HL-60 (cell line): ENCODE data around the gene PUM2.

Experiments used
- DNase-seq, 2 experiments: peaks; one replicate each; pipeline ENCODE4 v3.0.0-alpha.2; 2010 to 2020; ENCODE audit warnings: low read depth in 1 of 2, low spot score in 1 of 2
- H3K27ac ChIP-seq: fragments of 250-450 bp; sonication (Bioruptor Pico); replicated peaks from 2 replicates; pipeline ENCODE4 v1.5.1; 2020; ENCODE audit warnings: mild to moderate bottlenecking, moderate library complexity
- H3K27me3 ChIP-seq: fragments of 250-450 bp; sonication (Bioruptor Pico); 2 replicates; pipeline ENCODE4 v1.5.1; 2021; ENCODE audit warnings: mild to moderate bottlenecking, moderate library complexity; ENCODE audit not compliant: insufficient read depth, poor library complexity, severe bottlenecking
- H3K4me3 ChIP-seq: replicated peaks from 2 replicates; pipeline ENCODE4 v1.5.1; 2011; ENCODE audit warnings: mild to moderate bottlenecking, control low read depth, low read length; ENCODE audit not compliant: insufficient read depth
- GABPA ChIP-seq: IDR thresholded peaks from 2 replicates; pipeline ENCODE4 v1.6.1; 2012; ENCODE audit warnings: low read depth
- POLR2AphosphoS5 ChIP-seq: IDR thresholded peaks from 2 replicates; pipeline ENCODE4 v1.6.1; 2012; ENCODE audit warnings: low read depth
- REST ChIP-seq: IDR thresholded peaks from 2 replicates; pipeline ENCODE4 v1.6.1; 2012; ENCODE audit warnings: low read depth; ENCODE audit not compliant: insufficient replicate concordance
- SPI1 ChIP-seq: IDR thresholded peaks from 2 replicates; pipeline ENCODE4 v1.6.1; 2012; ENCODE audit warnings: low read depth, mild to moderate bottlenecking, borderline replicate concordance
- TF ChIP-seq, protein P1 (sequence below): IDR thresholded peaks from one replicate; pipeline ENCODE4 v1.5.1; 2011; ENCODE audit warnings: low read length, control low read depth, inconsistent platforms; ENCODE audit not compliant: insufficient read depth

The PUM2 gene

DNA sequence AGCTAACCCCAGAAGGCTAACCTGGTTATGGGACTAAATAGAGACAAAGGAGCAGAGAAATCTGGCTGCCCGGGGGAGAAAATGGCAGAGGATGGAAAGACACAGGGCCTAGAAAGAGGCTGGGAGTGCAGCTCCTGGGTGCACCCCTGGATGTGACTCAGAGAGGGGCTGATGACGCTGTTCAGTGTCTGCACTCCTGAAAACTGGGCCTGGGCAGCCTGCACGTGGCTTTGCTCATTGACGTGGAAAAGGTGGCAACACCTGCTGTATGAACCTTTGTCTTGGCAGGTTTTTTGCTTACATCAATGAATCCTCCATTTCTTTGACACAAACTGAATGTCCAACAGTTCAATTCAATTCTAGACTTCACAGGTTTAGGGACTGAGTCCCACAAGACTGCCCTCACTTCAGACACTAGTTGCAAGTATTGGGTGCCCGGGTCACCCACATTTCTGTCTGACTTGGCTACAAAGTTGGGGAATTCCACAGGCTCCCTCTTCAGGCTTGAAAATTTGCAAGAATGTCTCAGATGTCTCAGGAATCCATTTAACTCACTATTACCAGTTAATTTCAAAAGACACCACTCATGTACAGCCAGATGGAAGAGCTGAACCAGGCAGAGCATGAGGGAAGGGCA lies 47.3 kb upstream of the PUM2 start:
- Histone ChIP-seq H3K4me3 (no peak overlapping the region), H3K27me3 (no peaks in the 10 kb centered on the region), H3K27ac (no peak overlapping the region)
- TF ChIP-seq POLR2AphosphoS5 (no peak), REST (no peak), GABPA (no peak), SPI1 (no peak)
- TF ChIP-seq, protein P1, sequence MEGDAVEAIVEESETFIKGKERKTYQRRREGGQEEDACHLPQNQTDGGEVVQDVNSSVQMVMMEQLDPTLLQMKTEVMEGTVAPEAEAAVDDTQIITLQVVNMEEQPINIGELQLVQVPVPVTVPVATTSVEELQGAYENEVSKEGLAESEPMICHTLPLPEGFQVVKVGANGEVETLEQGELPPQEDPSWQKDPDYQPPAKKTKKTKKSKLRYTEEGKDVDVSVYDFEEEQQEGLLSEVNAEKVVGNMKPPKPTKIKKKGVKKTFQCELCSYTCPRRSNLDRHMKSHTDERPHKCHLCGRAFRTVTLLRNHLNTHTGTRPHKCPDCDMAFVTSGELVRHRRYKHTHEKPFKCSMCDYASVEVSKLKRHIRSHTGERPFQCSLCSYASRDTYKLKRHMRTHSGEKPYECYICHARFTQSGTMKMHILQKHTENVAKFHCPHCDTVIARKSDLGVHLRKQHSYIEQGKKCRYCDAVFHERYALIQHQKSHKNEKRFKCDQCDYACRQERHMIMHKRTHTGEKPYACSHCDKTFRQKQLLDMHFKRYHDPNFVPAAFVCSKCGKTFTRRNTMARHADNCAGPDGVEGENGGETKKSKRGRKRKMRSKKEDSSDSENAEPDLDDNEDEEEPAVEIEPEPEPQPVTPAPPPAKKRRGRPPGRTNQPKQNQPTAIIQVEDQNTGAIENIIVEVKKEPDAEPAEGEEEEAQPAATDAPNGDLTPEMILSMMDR, result no peak
- DNase-seq, result no peak

GRCh38 chr2:20396356-20397000 lies 45.8 kb upstream of the PUM2 start:
- no peak overlapping the region for H3K4me3 ChIP-seq
- H3K27ac ChIP-seq, result no peak overlapping the region
- no peaks in the 10 kb centered on the region for H3K27me3 ChIP-seq
- no peak for DNase-seq
- TF ChIP-seq REST (no peak), SPI1 (no peak), GABPA (no peak), POLR2AphosphoS5 (no peak)
- TF ChIP-seq, protein P1, result no peak

- TF ChIP-seq POLR2AphosphoS5 (no peak), REST (no peak), SPI1 (no peak), GABPA (no peak)
- TF ChIP-seq, protein P1, result no peak
- Histone ChIP-seq H3K27me3 (no peaks in the 10 kb centered on the region), H3K27ac (no peak overlapping the region), H3K4me3 (no peak overlapping the region)
- no peak for DNase-seq
These were observed 43.3 kb upstream of the PUM2 start for GRCh38 chr2:20393986-20394385.
